ENCODE results near the gene PSENEN.

The PSENEN gene

GRCh38 chr19:35744430-35745327 is 772 bp upstream of the PSENEN start:
- Histone ChIP-seq H3K18ac (ENCODE audit: low read depth in 1 of 2, low read length in 2 of 2) (peak overlapping the region; percentile 41 to 95), H3K4me3 (ENCODE audit: insufficient read depth in 1 of 2, low read depth in 1 of 2, low read length in 2 of 2) (peak overlapping the region; percentile 65 to 96), H3K9me3 (ENCODE audit: control insufficient read depth, low read length) (no peaks in the 10 kb centered on the region), H2BK15ac (ENCODE audit: low read depth, poor library complexity, severe bottlenecking) (no peak overlapping the region), H3K27ac (ENCODE audit: low read length, poor library complexity, severe bottlenecking) (peak overlapping the region; percentile 98), H4K91ac (ENCODE audit: low read length) (peak overlapping the region; percentile 90), H3K14ac (ENCODE audit: low read length in 2 of 2) (peak overlapping the region in 1 of 2 experiments; percentile 97), H3K4ac (ENCODE audit: low read depth in 1 of 2, low read length in 2 of 2) (peak overlapping the region; percentile 92 to 93), H2BK120ac (ENCODE audit: low read depth, low read length) (peak overlapping the region; percentile 99), H2AFZ (ENCODE audit: low read depth, low read length) (peak overlapping the region; percentile 72), H3K4me2 (ENCODE audit: low read length, poor library complexity, severe bottlenecking) (peak overlapping the region; percentile 80), H3K23ac (ENCODE audit: low read length in 2 of 2) (no peak overlapping the region), H3K79me1 (replicated peaks; ENCODE audit: low read length, poor library complexity, severe bottlenecking) (peaks cover 31% of the 10 kb centered on the region), H4K8ac (ENCODE audit: low read length) (peak overlapping the region; percentile 70), H3K36me3 (ENCODE audit: control insufficient read depth in 1 of 2, insufficient read depth in 2 of 2, low read depth in 1 of 2, low read length in 2 of 2) (peaks cover 15 to 21% of the 10 kb centered on the region in 2 experiments), H3K9ac (ENCODE audit: low read length) (peak overlapping the region; percentile 99), H2AK5ac (ENCODE audit: low read length, severe bottlenecking) (peak overlapping the region; percentile 71), H3K27me3 (ENCODE audit: control insufficient read depth in 1 of 2, insufficient read depth in 1 of 2, low read length in 2 of 2) (no peaks in the 10 kb centered on the region), H3K4me1 (ENCODE audit: control insufficient read depth, insufficient read depth, low read depth, low read length) (peaks cover 25% of the 10 kb centered on the region), H2BK12ac (ENCODE audit: low read length in 2 of 2) (no peak overlapping the region), H2BK5ac (ENCODE audit: low read depth, low read length, poor library complexity, severe bottlenecking) (peak overlapping the region; percentile 87)
- DNase-seq = peak; percentile 98
- 10% methylated on average over 41 of the region's 41 CpGs for WGBS

GRCh38 chr19:35746087-35746462 is 624 bp downstream of the PSENEN start:
- DNase-seq = no peak
- Histone ChIP-seq H3K4me2 (ENCODE audit: low read length, poor library complexity, severe bottlenecking) (peak overlapping the region; percentile 76), H3K27ac (ENCODE audit: low read length, poor library complexity, severe bottlenecking) (peak overlapping the region; percentile 33), H3K9ac (ENCODE audit: low read length) (peak overlapping the region; percentile 99), H3K27me3 (ENCODE audit: control insufficient read depth in 1 of 2, insufficient read depth in 1 of 2, low read length in 2 of 2) (no peaks in the 10 kb centered on the region), H2AFZ (ENCODE audit: low read depth, low read length) (no peak overlapping the region), H3K4me3 (ENCODE audit: insufficient read depth in 1 of 2, low read depth in 1 of 2, low read length in 2 of 2) (peak overlapping the region; percentile 74 to 96), H3K18ac (ENCODE audit: low read depth in 1 of 2, low read length in 2 of 2) (peak overlapping the region in 1 of 2 experiments; percentile 4), H2BK5ac (ENCODE audit: low read depth, low read length, poor library complexity, severe bottlenecking) (no peak overlapping the region), H3K4ac (ENCODE audit: low read depth in 1 of 2, low read length in 2 of 2) (peak overlapping the region in 1 of 2 experiments; percentile 57), H4K8ac (ENCODE audit: low read length) (no peak overlapping the region), H3K23ac (ENCODE audit: low read length in 2 of 2) (no peak overlapping the region), H3K36me3 (ENCODE audit: control insufficient read depth in 1 of 2, insufficient read depth in 2 of 2, low read depth in 1 of 2, low read length in 2 of 2) (peaks cover 16 to 21% of the 10 kb centered on the region in 2 experiments), H3K14ac (ENCODE audit: low read length in 2 of 2) (no peak overlapping the region), H2BK12ac (ENCODE audit: low read length in 2 of 2) (no peak overlapping the region), H2BK120ac (ENCODE audit: low read depth, low read length) (peak overlapping the region; percentile 35), H2BK15ac (ENCODE audit: low read depth, poor library complexity, severe bottlenecking) (no peak overlapping the region), H3K79me1 (replicated peaks; ENCODE audit: low read length, poor library complexity, severe bottlenecking) (peaks cover 37% of the 10 kb centered on the region), H3K9me3 (ENCODE audit: control insufficient read depth, low read length) (no peaks in the 10 kb centered on the region), H3K4me1 (ENCODE audit: control insufficient read depth, insufficient read depth, low read depth, low read length) (peaks cover 22% of the 10 kb centered on the region), H4K91ac (ENCODE audit: low read length) (no peak overlapping the region), H2AK5ac (ENCODE audit: low read length, severe bottlenecking) (peak overlapping the region; percentile 76)
- WGBS = 22% methylated on average over 4 of the region's 4 CpGs

GRCh38 chr19:35746531-35746930 is 1.1 kb downstream of the PSENEN start:
- no peak overlapping the region for H2BK5ac ChIP-seq (ENCODE audit: low read depth, low read length, poor library complexity, severe bottlenecking)
- no peak overlapping the region for H2BK15ac ChIP-seq (ENCODE audit: low read depth, poor library complexity, severe bottlenecking)
- no peak overlapping the region for H4K8ac ChIP-seq (ENCODE audit: low read length)
- H3K4me1 ChIP-seq (ENCODE audit: control insufficient read depth, insufficient read depth, low read depth, low read length) = peaks cover 22% of the 10 kb centered on the region
- peaks cover 16 to 24% of the 10 kb centered on the region in 2 experiments for H3K36me3 ChIP-seq (ENCODE audit: control insufficient read depth in 1 of 2, insufficient read depth in 2 of 2, low read depth in 1 of 2, low read length in 2 of 2)
- no peak overlapping the region for H3K23ac ChIP-seq (ENCODE audit: low read length in 2 of 2)
- H3K4ac ChIP-seq (ENCODE audit: low read depth in 1 of 2, low read length in 2 of 2) = no peak overlapping the region
- H4K91ac ChIP-seq (ENCODE audit: low read length) = no peak overlapping the region
- DNase-seq = no peak
- H2BK12ac ChIP-seq (ENCODE audit: low read length in 2 of 2) = no peak overlapping the region
- H3K4me2 ChIP-seq (ENCODE audit: low read length, poor library complexity, severe bottlenecking) = peak overlapping the region; percentile 76
- H2AFZ ChIP-seq (ENCODE audit: low read depth, low read length) = no peak overlapping the region
- 97% methylated on average over 5 of the region's 5 CpGs for WGBS
- H2AK5ac ChIP-seq (ENCODE audit: low read length, severe bottlenecking) = peak overlapping the region; percentile 76
- H3K9ac ChIP-seq (ENCODE audit: low read length) = peak overlapping the region; percentile 99
- H2BK120ac ChIP-seq (ENCODE audit: low read depth, low read length) = no peak overlapping the region
- no peak overlapping the region for H3K18ac ChIP-seq (ENCODE audit: low read depth in 1 of 2, low read length in 2 of 2)
- peak overlapping the region; percentile 30 to 96 for H3K4me3 ChIP-seq (ENCODE audit: insufficient read depth in 1 of 2, low read depth in 1 of 2, low read length in 2 of 2)
- H3K79me1 ChIP-seq (replicated peaks; ENCODE audit: low read length, poor library complexity, severe bottlenecking) = peaks cover 40% of the 10 kb centered on the region
- H3K27me3 ChIP-seq (ENCODE audit: control insufficient read depth in 1 of 2, insufficient read depth in 1 of 2, low read length in 2 of 2) = no peaks in the 10 kb centered on the region
- no peak overlapping the region for H3K27ac ChIP-seq (ENCODE audit: low read length, poor library complexity, severe bottlenecking)
- H3K14ac ChIP-seq (ENCODE audit: low read length in 2 of 2) = no peak overlapping the region
- no peaks in the 10 kb centered on the region for H3K9me3 ChIP-seq (ENCODE audit: control insufficient read depth, low read length)

Data from mesenchymal stem cell (in vitro differentiated cells and primary cell).